Duodenal mucosa (tissue), 2 donors: Measurements from ENCODE around the gene CFAP410.

ENCODE experiments used
- H3K27ac ChIP-seq: one replicate; pipeline ENCODE4 v1.7.0; 2013; ENCODE audit warnings: low read depth, low read length
- H3K27me3 ChIP-seq, 2 donors: one replicate each; pipeline ENCODE4 v1.7.0; 2013; ENCODE audit warnings: low read length in 2 of 2, control low read depth in 1 of 2; ENCODE audit not compliant: insufficient read depth in 2 of 2, control insufficient read depth in 1 of 2
- H3K36me3 ChIP-seq, 2 donors: one replicate each; pipeline ENCODE4 v1.7.0; 2013; ENCODE audit warnings: low read length in 2 of 2, control low read depth in 1 of 2; ENCODE audit not compliant: insufficient read depth in 2 of 2, control insufficient read depth in 1 of 2
- H3K4me1 ChIP-seq, 2 donors: one replicate each; pipeline ENCODE4 v1.7.0; 2013; ENCODE audit warnings: low read length in 2 of 2, control low read depth in 1 of 2; ENCODE audit not compliant: insufficient read depth in 2 of 2, control insufficient read depth in 1 of 2
- H3K4me3 ChIP-seq, 2 donors: one replicate each; pipeline ENCODE4 v1.7.0; 2013; ENCODE audit warnings: low read length in 2 of 2, low read depth in 1 of 2
- H3K9ac ChIP-seq, 2 donors: one replicate each; pipeline ENCODE4 v1.7.0; 2013; ENCODE audit warnings: low read length in 2 of 2, low read depth in 1 of 2
- H3K9me3 ChIP-seq, 2 donors: one replicate each; pipeline ENCODE4 v1.7.0; 2013; ENCODE audit warnings: low read length in 2 of 2, control low read depth in 1 of 2; ENCODE audit not compliant: control insufficient read depth in 1 of 2

Gene CFAP410

GRCh38 chr21:44338971-44339910 lies at the start of gene CFAP410:
CFAP410 (minus strand) TSS chr21:44339390; CDS start chr21:44339194, 196 bp downstream.
- peak within 1 kb of the TSS; percentile 99 for H3K27ac ChIP-seq
- H3K4me1 ChIP-seq, result peaks cover 14% of the 10 kb centered on the region in 2 donors
- no peaks in the 10 kb centered on the region for H3K9me3 ChIP-seq
- peaks cover 4 to 14% of the 10 kb centered on the region in 2 donors for H3K36me3 ChIP-seq
- H3K4me3 ChIP-seq, result peak within 1 kb of the TSS; percentile 89 to 96
- no peaks in the 10 kb centered on the region for H3K27me3 ChIP-seq
- peak within 1 kb of the TSS; percentile 80 to 98 for H3K9ac ChIP-seq

GRCh38 chr21:44384968-44385367 lies 45.8 kb upstream of the CFAP410 start:
- H3K36me3 ChIP-seq, result no peaks in the 10 kb centered on the region
- no peak overlapping the region for H3K4me3 ChIP-seq
- no peak overlapping the region for H3K27ac ChIP-seq
- H3K9me3 ChIP-seq, result peaks cover 4 to 16% of the 10 kb centered on the region in 2 donors
- no peak overlapping the region for H3K9ac ChIP-seq
- H3K27me3 ChIP-seq, result no peaks in the 10 kb centered on the region
- no peaks in the 10 kb centered on the region for H3K4me1 ChIP-seq

- Histone ChIP-seq H3K27me3 (no peaks in the 10 kb centered on the region), H3K4me1 (no peaks in the 10 kb centered on the region), H3K36me3 (no peaks in the 10 kb centered on the region), H3K27ac (no peak overlapping the region), H3K9me3 (peaks cover 4 to 16% of the 10 kb centered on the region in 2 donors), H3K9ac (no peak overlapping the region), H3K4me3 (no peak overlapping the region)
Measured at GRCh38 chr21:44383216-44383615, 44.0 kb upstream of the CFAP410 start.

GRCh38 chr21:44382536-44382935 lies 43.3 kb upstream of the CFAP410 start:
- no peaks in the 10 kb centered on the region for H3K36me3 ChIP-seq
- H3K9me3 ChIP-seq, result peaks cover 4 to 16% of the 10 kb centered on the region in 2 donors
- H3K4me1 ChIP-seq, result no peaks in the 10 kb centered on the region
- no peaks in the 10 kb centered on the region for H3K27me3 ChIP-seq
- H3K4me3 ChIP-seq, result no peak overlapping the region
- no peak overlapping the region for H3K27ac ChIP-seq
- H3K9ac ChIP-seq, result no peak overlapping the region

GRCh38 chr21:44381874-44382273 lies 42.7 kb upstream of the CFAP410 start:
- Histone ChIP-seq H3K4me3 (no peak overlapping the region), H3K27me3 (no peaks in the 10 kb centered on the region), H3K4me1 (no peaks in the 10 kb centered on the region), H3K9me3 (peaks cover 4 to 16% of the 10 kb centered on the region in 2 donors), H3K36me3 (peaks cover 0 to 2% of the 10 kb centered on the region in 2 donors), H3K9ac (no peak overlapping the region), H3K27ac (no peak overlapping the region)

GRCh38 chr21:44380876-44381275 lies 41.7 kb upstream of the CFAP410 start:
- H3K36me3 ChIP-seq, result peaks cover 0 to 3% of the 10 kb centered on the region in 2 donors
- no peak overlapping the region for H3K4me3 ChIP-seq
- H3K9ac ChIP-seq, result no peak overlapping the region
- H3K27ac ChIP-seq, result no peak overlapping the region
- H3K27me3 ChIP-seq, result peaks cover 0 to under 1% of the 10 kb centered on the region in 2 donors
- H3K4me1 ChIP-seq, result peaks cover 0 to 3% of the 10 kb centered on the region in 2 donors
- peaks cover 4 to 16% of the 10 kb centered on the region in 2 donors for H3K9me3 ChIP-seq

GRCh38 chr21:44379991-44380865 lies 41.0 kb upstream of the CFAP410 start:
- peaks cover 0 to 2% of the 10 kb centered on the region in 2 donors for H3K27me3 ChIP-seq
- peaks cover 0 to 3% of the 10 kb centered on the region in 2 donors for H3K36me3 ChIP-seq
- peaks cover 0 to 10% of the 10 kb centered on the region in 2 donors for H3K4me1 ChIP-seq
- H3K4me3 ChIP-seq, result no peak overlapping the region
- no peak overlapping the region for H3K27ac ChIP-seq
- H3K9me3 ChIP-seq, result peaks cover 4 to 11% of the 10 kb centered on the region in 2 donors
- no peak overlapping the region for H3K9ac ChIP-seq

- Histone ChIP-seq H3K4me1 (peaks cover 0 to 15% of the 10 kb centered on the region in 2 donors), H3K4me3 (no peak overlapping the region), H3K36me3 (peaks cover 0 to 3% of the 10 kb centered on the region in 2 donors), H3K27me3 (peaks cover 0 to 2% of the 10 kb centered on the region in 2 donors), H3K9me3 (peaks cover 0 to 4% of the 10 kb centered on the region in 2 donors), H3K27ac (no peak overlapping the region), H3K9ac (no peak overlapping the region)
Measured at GRCh38 chr21:44379515-44379848, 40.3 kb upstream of the CFAP410 start.

- no peak overlapping the region for H3K9ac ChIP-seq
- H3K27me3 ChIP-seq, result peaks cover 0 to 2% of the 10 kb centered on the region in 2 donors
- peaks cover 0 to 18% of the 10 kb centered on the region in 2 donors for H3K4me1 ChIP-seq
- H3K4me3 ChIP-seq, result no peak overlapping the region
- no peak overlapping the region for H3K27ac ChIP-seq
- no peaks in the 10 kb centered on the region for H3K9me3 ChIP-seq
- H3K36me3 ChIP-seq, result peaks cover 0 to 3% of the 10 kb centered on the region in 2 donors
Measured at GRCh38 chr21:44378646-44379514, 39.7 kb upstream of the CFAP410 start.
